Memory B cell (primary cell): Measurements from ENCODE around the gene GPR158.

Experiments
- ATAC-seq: fragments of 150-1000 bp; cut with Tn5 transposase; 2 replicates; pipeline ENCODE4 v1.10.0; 2021; ENCODE audit warnings: low read depth, mild to moderate bottlenecking, moderate library complexity
- DNase-seq, 2 donors: peaks; one replicate each; pipeline ENCODE4 v3.0.0; 2022; ENCODE audit warnings: low spot score in 2 of 2
- H3K27ac Mint-ChIP-seq: one replicate; pipeline ENCODE4 v1.8.0; 2022; ENCODE audit warnings: mild to moderate bottlenecking, moderate library complexity, mixed read lengths
- H3K27me3 Mint-ChIP-seq: one replicate; pipeline ENCODE4 v1.8.0; 2022; ENCODE audit warnings: mixed read lengths
- H3K36me3 Mint-ChIP-seq: one replicate; pipeline ENCODE4 v1.8.0; 2022; ENCODE audit warnings: mild to moderate bottlenecking, mixed read lengths
- H3K4me1 Mint-ChIP-seq: one replicate; pipeline ENCODE4 v1.8.0; 2022; ENCODE audit warnings: mixed read lengths
- H3K4me3 Mint-ChIP-seq: one replicate; pipeline ENCODE4 v1.8.0; 2022; ENCODE audit warnings: mild to moderate bottlenecking, moderate library complexity, mixed read lengths
- H3K9me3 Mint-ChIP-seq: one replicate; pipeline ENCODE4 v1.8.0; 2022; ENCODE audit warnings: mixed read lengths

The GPR158 gene

GRCh38 chr10:25231751-25232150 is 57.0 kb downstream of the GPR158 start:
- no peaks in the 10 kb centered on the region for H3K4me1 Mint-ChIP-seq
- H3K36me3 Mint-ChIP-seq: no peaks in the 10 kb centered on the region
- no peak for DNase-seq
- peaks cover 3% of the 10 kb centered on the region for H3K9me3 Mint-ChIP-seq
- no peak overlapping the region for H3K4me3 Mint-ChIP-seq
- ATAC-seq: no peak
- no peaks in the 10 kb centered on the region for H3K27me3 Mint-ChIP-seq
- H3K27ac Mint-ChIP-seq: no peak overlapping the region

DNA sequence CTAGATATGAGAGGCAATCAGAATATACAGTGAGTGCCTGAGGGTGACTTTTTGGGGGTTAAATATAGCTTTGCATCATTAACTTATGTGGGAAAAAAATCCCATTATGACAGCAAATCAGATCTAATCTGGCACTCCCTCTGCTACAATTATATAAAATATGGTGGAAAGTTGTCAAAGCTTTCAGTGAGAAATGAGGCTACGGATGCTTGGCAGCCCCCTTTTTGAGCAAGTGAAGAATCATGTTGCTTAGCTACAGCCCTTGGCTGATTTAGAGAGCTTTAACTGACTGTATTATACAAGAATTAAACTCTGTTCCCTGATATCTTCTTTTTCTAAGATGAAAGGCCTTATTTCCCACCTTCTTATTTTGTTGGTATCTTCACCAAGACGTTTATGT is 57.4 kb downstream of the GPR158 start:
- Mint-ChIP-seq H3K36me3 (no peaks in the 10 kb centered on the region), H3K4me3 (no peak overlapping the region), H3K9me3 (peaks cover 3% of the 10 kb centered on the region), H3K27ac (no peak overlapping the region), H3K4me1 (no peaks in the 10 kb centered on the region), H3K27me3 (no peaks in the 10 kb centered on the region)
- DNase-seq (no peak), ATAC-seq (no peak)

DNA sequence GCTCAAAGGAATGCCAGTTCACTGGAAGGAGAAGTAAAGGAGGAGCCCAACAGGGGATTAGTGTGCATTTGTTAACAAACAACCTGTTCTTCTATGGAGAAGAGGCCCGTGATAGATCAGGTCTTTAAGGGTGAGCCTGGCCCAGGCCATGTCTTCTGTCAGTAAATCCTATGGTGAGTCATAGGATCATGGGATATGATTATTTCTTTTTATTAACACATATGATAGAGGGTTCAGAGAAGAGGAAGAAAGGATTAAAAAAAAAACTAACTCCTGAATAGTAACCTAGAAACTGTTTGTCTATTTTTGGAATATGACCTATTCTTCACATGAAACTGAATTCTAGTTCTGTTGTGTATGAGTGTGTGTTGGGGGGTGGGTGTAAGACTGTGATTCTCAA is 70.4 kb downstream of the GPR158 start:
- Mint-ChIP-seq H3K27me3 (no peaks in the 10 kb centered on the region), H3K27ac (no peak overlapping the region), H3K4me1 (no peaks in the 10 kb centered on the region), H3K9me3 (no peaks in the 10 kb centered on the region), H3K4me3 (no peak overlapping the region), H3K36me3 (no peaks in the 10 kb centered on the region)
- no peak for ATAC-seq
- no peak for DNase-seq

DNA sequence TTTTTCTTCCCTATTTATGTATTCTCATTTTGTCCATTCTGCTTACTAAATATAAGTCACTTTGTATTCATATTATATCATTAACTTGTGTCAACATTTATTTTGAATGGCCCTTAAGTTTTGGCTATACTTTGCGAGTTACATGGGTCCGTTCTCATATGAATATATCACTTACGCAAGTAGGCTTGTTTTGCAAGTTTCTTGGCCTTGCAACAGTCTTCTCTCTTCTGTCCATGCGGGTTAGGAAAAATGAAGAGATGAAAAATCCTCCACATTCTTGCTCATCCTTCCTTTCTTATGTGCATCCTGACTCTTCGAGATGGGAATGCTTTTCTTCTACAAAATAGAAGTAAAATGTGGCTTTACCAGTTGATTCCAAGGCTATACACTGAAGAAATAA is 82.8 kb downstream of the GPR158 start:
- no peaks in the 10 kb centered on the region for H3K4me1 Mint-ChIP-seq
- H3K27ac Mint-ChIP-seq: no peak overlapping the region
- ATAC-seq (no peak), DNase-seq (no peak)
- no peaks in the 10 kb centered on the region for H3K36me3 Mint-ChIP-seq
- H3K4me3 Mint-ChIP-seq: no peak overlapping the region
- H3K9me3 Mint-ChIP-seq: no peaks in the 10 kb centered on the region
- no peaks in the 10 kb centered on the region for H3K27me3 Mint-ChIP-seq

- H3K9me3 Mint-ChIP-seq: peaks cover 1% of the 10 kb centered on the region
- H3K27ac Mint-ChIP-seq: no peak overlapping the region
- DNase-seq (no peak), ATAC-seq (no peak)
- no peaks in the 10 kb centered on the region for H3K4me1 Mint-ChIP-seq
- H3K27me3 Mint-ChIP-seq: no peaks in the 10 kb centered on the region
- H3K36me3 Mint-ChIP-seq: no peaks in the 10 kb centered on the region
- no peak overlapping the region for H3K4me3 Mint-ChIP-seq
These were observed 86.3 kb downstream of the GPR158 start for GRCh38 chr10:25261110-25261509.

DNA sequence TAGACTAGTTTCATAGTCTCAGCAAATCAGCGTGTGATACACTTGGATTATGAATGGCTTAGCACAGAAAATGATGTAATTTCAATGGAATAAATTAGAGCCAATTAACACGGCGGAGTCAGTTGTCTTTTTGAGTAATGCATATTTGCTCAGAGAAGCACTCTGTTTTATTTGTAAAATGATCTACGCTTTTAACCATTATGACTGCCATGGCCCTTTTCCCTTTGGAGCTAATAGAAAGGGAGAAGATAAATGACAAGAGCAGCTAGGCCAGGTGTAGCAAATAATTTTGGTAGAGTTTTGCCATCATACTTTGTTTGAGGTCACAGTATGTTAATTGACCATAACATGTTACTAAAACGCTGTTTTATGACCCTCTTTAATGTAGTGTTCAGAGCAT is 86.8 kb downstream of the GPR158 start:
- H3K27me3 Mint-ChIP-seq: no peaks in the 10 kb centered on the region
- no peak for DNase-seq
- no peaks in the 10 kb centered on the region for H3K36me3 Mint-ChIP-seq
- no peak for ATAC-seq
- no peak overlapping the region for H3K27ac Mint-ChIP-seq
- peaks cover 1% of the 10 kb centered on the region for H3K9me3 Mint-ChIP-seq
- H3K4me1 Mint-ChIP-seq: no peaks in the 10 kb centered on the region
- H3K4me3 Mint-ChIP-seq: no peak overlapping the region

- H3K27me3 Mint-ChIP-seq: no peaks in the 10 kb centered on the region
These were observed 89.1 kb downstream of the GPR158 start for GRCh38 chr10:25263931-25264330.

GRCh38 chr10:25278180-25278579 is 103.4 kb downstream of the GPR158 start:
- Mint-ChIP-seq H3K4me1 (no peaks in the 10 kb centered on the region), H3K36me3 (no peaks in the 10 kb centered on the region), H3K9me3 (peaks cover 13% of the 10 kb centered on the region), H3K27me3 (no peaks in the 10 kb centered on the region), H3K4me3 (no peak overlapping the region), H3K27ac (no peak overlapping the region)
- no peak for ATAC-seq
- DNase-seq: no peak

More at GRCh38 chr10:25263931-25264330, 89.1 kb downstream of the GPR158 start:
- Mint-ChIP-seq H3K36me3 (no peaks in the 10 kb centered on the region), H3K4me1 (no peaks in the 10 kb centered on the region), H3K4me3 (no peak overlapping the region), H3K27ac (no peak overlapping the region), H3K9me3 (peaks cover 1% of the 10 kb centered on the region)
- no peak for DNase-seq
- no peak for ATAC-seq

DNA sequence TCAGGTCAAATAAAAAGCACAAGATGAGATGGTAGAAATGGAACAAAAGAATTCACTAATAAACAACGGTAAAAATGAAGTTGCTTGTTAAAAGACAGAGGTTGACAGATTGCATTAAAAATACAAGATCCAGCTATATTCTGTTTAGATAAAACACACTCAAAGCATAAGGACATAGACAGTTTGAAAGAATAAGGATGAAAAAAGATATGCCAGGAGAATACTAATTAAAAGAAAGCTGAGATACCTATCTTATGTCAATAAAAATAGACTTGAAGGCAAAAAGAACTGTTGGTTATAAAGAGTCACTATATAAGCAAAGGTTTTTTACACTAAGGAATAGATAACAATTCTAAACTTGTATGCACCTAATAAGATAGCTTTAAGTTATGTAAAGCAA is 105.3 kb downstream of the GPR158 start:
- peaks cover 14% of the 10 kb centered on the region for H3K9me3 Mint-ChIP-seq
- no peak for ATAC-seq
- DNase-seq: no peak
- no peaks in the 10 kb centered on the region for H3K36me3 Mint-ChIP-seq
- no peak overlapping the region for H3K4me3 Mint-ChIP-seq
- H3K27me3 Mint-ChIP-seq: no peaks in the 10 kb centered on the region
- H3K27ac Mint-ChIP-seq: no peak overlapping the region
- H3K4me1 Mint-ChIP-seq: no peaks in the 10 kb centered on the region

DNA sequence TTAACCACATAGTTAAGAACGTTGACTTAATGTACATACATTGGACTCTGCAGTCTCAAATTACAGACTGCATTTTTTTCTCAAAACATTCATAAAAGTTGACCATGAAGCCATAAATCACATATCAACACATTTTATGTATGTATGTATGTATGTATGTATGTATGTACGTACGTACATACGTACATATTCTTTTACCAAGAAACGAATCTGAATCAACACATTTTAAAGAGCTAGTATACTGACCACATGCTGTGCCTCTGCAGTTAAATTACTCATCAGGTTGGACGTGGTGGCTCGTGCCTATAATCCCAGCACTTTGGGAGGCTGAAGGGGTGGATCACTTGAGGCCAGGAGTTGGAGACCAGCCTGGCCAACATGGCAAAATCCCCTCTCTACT is 105.8 kb downstream of the GPR158 start:
- no peaks in the 10 kb centered on the region for H3K27me3 Mint-ChIP-seq
- H3K4me3 Mint-ChIP-seq: no peak overlapping the region
- peaks cover 14% of the 10 kb centered on the region for H3K9me3 Mint-ChIP-seq
- H3K27ac Mint-ChIP-seq: no peak overlapping the region
- H3K4me1 Mint-ChIP-seq: no peaks in the 10 kb centered on the region
- DNase-seq: no peak
- no peak for ATAC-seq
- H3K36me3 Mint-ChIP-seq: no peaks in the 10 kb centered on the region

DNA sequence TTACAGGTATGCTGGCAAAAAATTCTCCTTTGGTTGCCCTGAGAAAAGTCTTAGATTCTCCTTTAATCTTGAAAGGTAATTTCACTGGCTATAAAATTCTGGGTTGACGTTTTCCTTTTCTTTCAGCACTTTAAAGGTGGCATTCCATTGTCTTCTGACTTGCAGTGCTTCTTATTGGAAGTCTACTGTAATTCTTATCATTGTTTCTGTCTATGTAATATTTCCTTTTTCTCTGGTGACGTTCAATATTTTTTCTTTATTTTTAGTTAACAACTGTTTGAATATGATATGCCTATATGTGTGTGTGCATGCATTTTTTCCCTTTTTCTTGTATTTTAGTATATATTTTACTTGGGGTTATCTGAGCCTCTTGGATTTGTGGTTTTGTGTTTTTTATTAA is 111.0 kb downstream of the GPR158 start:
- Mint-ChIP-seq H3K27ac (no peak overlapping the region), H3K9me3 (peaks cover 11% of the 10 kb centered on the region), H3K27me3 (no peaks in the 10 kb centered on the region), H3K4me1 (no peaks in the 10 kb centered on the region), H3K36me3 (no peaks in the 10 kb centered on the region), H3K4me3 (no peak overlapping the region)
- ATAC-seq: no peak
- no peak for DNase-seq

GRCh38 chr10:25288181-25288580 is 113.4 kb downstream of the GPR158 start:
- no peaks in the 10 kb centered on the region for H3K27me3 Mint-ChIP-seq
- no peak for ATAC-seq

GRCh38 chr10:25294032-25294926 is 119.5 kb downstream of the GPR158 start:
- Mint-ChIP-seq H3K36me3 (no peaks in the 10 kb centered on the region), H3K4me1 (no peaks in the 10 kb centered on the region), H3K27ac (no peak overlapping the region), H3K4me3 (no peak overlapping the region), H3K9me3 (no peaks in the 10 kb centered on the region), H3K27me3 (no peaks in the 10 kb centered on the region)
- ATAC-seq (no peak), DNase-seq (no peak)

More at GRCh38 chr10:25288181-25288580, 113.4 kb downstream of the GPR158 start:
- no peak overlapping the region for H3K27ac Mint-ChIP-seq
- H3K4me3 Mint-ChIP-seq: no peak overlapping the region
- DNase-seq: no peak
- peaks cover 11% of the 10 kb centered on the region for H3K9me3 Mint-ChIP-seq
- H3K36me3 Mint-ChIP-seq: no peaks in the 10 kb centered on the region
- no peaks in the 10 kb centered on the region for H3K4me1 Mint-ChIP-seq

GRCh38 chr10:25296324-25296723 is 121.5 kb downstream of the GPR158 start:
- no peaks in the 10 kb centered on the region for H3K36me3 Mint-ChIP-seq
- H3K4me1 Mint-ChIP-seq: no peaks in the 10 kb centered on the region
- DNase-seq: no peak
- H3K9me3 Mint-ChIP-seq: peaks cover 1% of the 10 kb centered on the region
- ATAC-seq: no peak
- H3K27me3 Mint-ChIP-seq: no peaks in the 10 kb centered on the region
- no peak overlapping the region for H3K4me3 Mint-ChIP-seq
- H3K27ac Mint-ChIP-seq: no peak overlapping the region

GRCh38 chr10:25297466-25297865 is 122.7 kb downstream of the GPR158 start:
- Mint-ChIP-seq H3K36me3 (no peaks in the 10 kb centered on the region), H3K4me1 (no peaks in the 10 kb centered on the region), H3K4me3 (no peak overlapping the region), H3K27ac (no peak overlapping the region), H3K9me3 (peaks cover 3% of the 10 kb centered on the region), H3K27me3 (no peaks in the 10 kb centered on the region)
- DNase-seq (no peak), ATAC-seq (no peak)
